ELF-1 (cell line): ENCODE results near the gene ASTL.

Source experiments
- DNase-seq: peaks from one replicate; pipeline ENCODE4 v3.0.0-alpha.2; 2016; ENCODE audit warnings: low read depth, low spot score

Gene ASTL

GRCh38 chr2:96083989-96084857 lies 54.1 kb downstream of the ASTL start:
- DNase-seq = no peak

- DNase-seq = no peak
Measured at GRCh38 chr2:96083064-96083939, 55.0 kb downstream of the ASTL start.

DNA sequence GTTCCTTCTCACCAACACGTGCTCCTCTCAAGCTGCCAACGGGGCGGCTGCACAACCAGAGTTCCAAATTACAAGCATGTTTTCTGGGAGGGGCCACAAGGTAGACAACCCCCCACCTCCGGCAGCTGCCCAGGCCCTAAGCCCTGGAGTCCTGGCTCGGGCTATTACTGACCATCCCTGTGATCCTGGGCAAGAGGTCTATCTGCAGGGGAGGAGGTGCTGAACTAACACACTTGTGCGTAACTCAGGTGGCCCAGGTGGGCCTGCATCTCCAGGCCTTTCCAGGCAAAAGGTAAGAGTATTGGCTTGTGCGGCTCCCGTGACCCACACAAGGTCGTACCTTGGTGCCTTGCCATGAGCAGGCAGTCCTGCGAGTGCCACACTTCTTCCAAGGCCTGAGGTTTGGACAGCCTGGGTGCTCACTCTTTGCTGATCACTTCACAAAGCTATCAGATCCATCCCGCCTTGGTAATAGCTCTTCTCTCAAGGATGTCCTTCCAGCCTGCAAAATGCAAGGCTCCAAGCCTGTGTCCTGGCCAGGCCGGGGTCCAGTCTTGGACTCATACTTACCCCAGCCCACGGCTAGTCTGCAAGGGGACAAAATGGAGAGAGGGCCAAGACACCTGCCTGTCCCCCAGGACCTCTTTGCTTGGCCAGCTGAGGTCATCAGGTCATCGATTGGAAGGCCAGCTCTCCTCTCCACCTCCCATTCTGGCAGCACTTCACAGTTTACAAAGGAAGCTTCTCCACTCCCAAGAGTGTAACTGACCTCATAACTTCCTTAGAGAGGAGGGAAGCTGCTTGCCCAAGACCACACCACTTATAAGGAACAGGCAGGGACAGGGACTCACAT lies 55.9 kb downstream of the ASTL start:
- DNase-seq = no peak

DNA sequence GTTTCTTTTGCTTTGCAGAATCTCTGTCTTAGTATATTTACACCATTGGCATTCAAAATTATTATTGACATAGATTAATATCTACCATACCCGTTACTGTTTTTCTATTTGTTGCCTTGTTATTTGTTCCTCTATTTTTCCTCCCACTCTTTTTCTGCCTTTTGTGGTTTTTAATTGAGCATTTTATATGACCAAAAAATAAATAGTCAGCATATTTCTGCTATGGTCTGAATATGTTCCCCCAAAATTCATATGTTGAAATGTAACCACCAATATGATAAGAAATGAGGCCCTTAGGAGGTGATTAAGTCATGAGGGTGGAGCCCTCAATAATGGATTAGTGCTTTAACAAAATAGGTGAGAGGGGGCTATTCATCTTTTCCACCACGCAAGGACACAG lies 57.3 kb downstream of the ASTL start:
- DNase-seq = no peak

DNA sequence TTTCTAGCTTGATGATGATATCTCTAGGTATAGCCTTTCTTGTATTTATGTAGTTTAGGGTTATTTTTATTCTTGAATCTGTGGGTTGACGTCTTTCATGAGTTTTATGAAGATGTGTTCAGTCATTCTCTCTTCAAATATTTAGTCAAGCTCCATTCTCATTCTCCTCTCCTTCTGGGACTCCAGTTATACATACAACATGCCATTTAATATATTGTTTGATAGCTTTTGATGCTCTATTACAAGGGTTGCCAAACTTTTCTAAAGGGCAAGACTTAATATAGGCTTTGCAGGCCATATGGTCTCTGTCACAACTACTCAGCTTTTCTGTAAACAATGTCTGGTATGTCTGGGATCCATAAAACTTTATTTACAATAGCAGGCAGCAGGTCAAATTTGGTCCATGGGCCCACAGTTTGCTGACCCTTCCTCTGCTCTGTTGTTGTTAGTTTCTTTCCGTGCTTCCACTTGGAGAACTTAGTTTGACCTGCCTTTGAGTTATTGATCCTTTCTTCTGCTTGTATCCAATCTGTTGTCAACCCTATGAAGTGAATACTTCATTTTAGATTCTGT lies 63.0 kb downstream of the ASTL start:
- DNase-seq = no peak

- no peak for DNase-seq
Measured at GRCh38 chr2:96074156-96074555, 64.1 kb downstream of the ASTL start.

DNA sequence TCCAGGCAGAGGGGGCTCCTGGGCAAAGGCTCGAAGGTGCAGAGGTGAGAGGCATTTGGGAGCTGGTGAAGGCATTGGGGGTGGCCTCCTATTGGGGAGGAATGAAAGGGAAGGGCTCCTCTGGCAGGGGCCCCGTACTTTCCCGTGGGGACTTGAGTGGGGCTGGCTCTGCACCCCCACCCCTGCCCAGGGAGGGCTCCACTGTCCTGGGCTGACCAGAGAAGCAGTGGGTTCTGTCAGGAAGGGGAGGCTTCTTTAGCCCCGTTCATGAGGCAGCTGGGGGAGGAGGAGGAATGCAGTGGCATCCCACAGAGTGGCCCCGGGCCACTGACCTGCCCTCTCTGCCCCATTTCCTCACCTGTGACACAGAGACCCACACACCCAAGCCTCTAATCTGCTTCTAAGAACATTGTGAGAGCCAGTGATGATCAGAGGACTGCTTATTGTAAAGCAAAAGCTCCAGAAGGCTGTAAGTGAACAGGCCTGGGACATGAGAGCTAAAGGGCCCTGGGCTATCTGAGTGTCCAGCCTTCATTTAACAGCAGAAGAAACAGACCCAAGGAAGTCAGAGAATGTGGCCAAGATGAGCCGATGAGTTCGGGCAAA lies 65.0 kb downstream of the ASTL start:
- DNase-seq = peak; percentile 63
